DND-41 (cell line): ENCODE data around the gene APOO.

Experiments used
- CTCF ChIP-seq: IDR thresholded peaks from 2 replicates; pipeline ENCODE4 v1.5.1; 2012; ENCODE audit warnings: borderline replicate concordance, low read length, moderate library complexity, mild to moderate bottlenecking; ENCODE audit not compliant: poor library complexity, severe bottlenecking; ENCODE audit errors: extremely low read depth
- EZH2 ChIP-seq: IDR thresholded peaks from 3 replicates; pipeline ENCODE4 v1.6.1; 2012; ENCODE audit warnings: borderline replicate concordance, low read depth, mild to moderate bottlenecking, moderate library complexity, low read length, inconsistent platforms; ENCODE audit not compliant: severe bottlenecking

GRCh38 chrX:23857935-23858334, 49.8 kb downstream of the APOO start:
- no peak for TF ChIP-seq CTCF
- TF ChIP-seq EZH2 = no peak
